Tibial nerve (tissue), 4 donors: Measurements from ENCODE around the gene XKR3.

Experiments used
- EP300 ChIP-seq, 2 donors: sonication (generic); formaldehyde crosslinking; IDR thresholded peaks; one replicate each; pipeline ENCODE4 v1.6.1; 2017; ENCODE audit warnings: antibody characterized with exemption in 2 of 2, mild to moderate bottlenecking in 1 of 2
- POLR2A ChIP-seq, 2 donors: fragments of 450-650 bp; IDR thresholded peaks; one replicate each; pipeline ENCODE4 v1.6.1; 2017; ENCODE audit warnings: antibody characterized with exemption in 2 of 2, mild to moderate bottlenecking in 2 of 2, moderate library complexity in 2 of 2
- TF ChIP-seq, protein P1 (sequence below), 5 experiments: fragments of 200-600 bp in 3 of 5; fragments of 450-650 bp in 2 of 5; sonication (generic) in 3 of 5; IDR thresholded peaks; one replicate each; pipeline ENCODE4 v1.5.1; 2016 to 2019; ENCODE audit warnings: antibody characterized with exemption in 5 of 5, mild to moderate bottlenecking in 3 of 5, moderate library complexity in 2 of 5

GRCh38 chr22:16815073-16815472 lies 10.1 kb downstream of the XKR3 start:
- TF ChIP-seq, protein P1, sequence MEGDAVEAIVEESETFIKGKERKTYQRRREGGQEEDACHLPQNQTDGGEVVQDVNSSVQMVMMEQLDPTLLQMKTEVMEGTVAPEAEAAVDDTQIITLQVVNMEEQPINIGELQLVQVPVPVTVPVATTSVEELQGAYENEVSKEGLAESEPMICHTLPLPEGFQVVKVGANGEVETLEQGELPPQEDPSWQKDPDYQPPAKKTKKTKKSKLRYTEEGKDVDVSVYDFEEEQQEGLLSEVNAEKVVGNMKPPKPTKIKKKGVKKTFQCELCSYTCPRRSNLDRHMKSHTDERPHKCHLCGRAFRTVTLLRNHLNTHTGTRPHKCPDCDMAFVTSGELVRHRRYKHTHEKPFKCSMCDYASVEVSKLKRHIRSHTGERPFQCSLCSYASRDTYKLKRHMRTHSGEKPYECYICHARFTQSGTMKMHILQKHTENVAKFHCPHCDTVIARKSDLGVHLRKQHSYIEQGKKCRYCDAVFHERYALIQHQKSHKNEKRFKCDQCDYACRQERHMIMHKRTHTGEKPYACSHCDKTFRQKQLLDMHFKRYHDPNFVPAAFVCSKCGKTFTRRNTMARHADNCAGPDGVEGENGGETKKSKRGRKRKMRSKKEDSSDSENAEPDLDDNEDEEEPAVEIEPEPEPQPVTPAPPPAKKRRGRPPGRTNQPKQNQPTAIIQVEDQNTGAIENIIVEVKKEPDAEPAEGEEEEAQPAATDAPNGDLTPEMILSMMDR (IDR thresholded peaks at IDR 0.05): no peak
- no peak for TF ChIP-seq POLR2A (IDR thresholded peaks at IDR 0.05)
- TF ChIP-seq EP300 (IDR thresholded peaks at IDR 0.05): no peak
